Measurements from ENCODE around the gene AFMID. TPM values are rescaled to one million over a fixed set of nuclear protein-coding genes. Genes with fewer than 3 reads are reported as not detected.

The AFMID gene
- total RNA-seq, 6 experiments from 2014 or later, result 23.0 to 32.9 (median 26.2) TPM

DNA sequence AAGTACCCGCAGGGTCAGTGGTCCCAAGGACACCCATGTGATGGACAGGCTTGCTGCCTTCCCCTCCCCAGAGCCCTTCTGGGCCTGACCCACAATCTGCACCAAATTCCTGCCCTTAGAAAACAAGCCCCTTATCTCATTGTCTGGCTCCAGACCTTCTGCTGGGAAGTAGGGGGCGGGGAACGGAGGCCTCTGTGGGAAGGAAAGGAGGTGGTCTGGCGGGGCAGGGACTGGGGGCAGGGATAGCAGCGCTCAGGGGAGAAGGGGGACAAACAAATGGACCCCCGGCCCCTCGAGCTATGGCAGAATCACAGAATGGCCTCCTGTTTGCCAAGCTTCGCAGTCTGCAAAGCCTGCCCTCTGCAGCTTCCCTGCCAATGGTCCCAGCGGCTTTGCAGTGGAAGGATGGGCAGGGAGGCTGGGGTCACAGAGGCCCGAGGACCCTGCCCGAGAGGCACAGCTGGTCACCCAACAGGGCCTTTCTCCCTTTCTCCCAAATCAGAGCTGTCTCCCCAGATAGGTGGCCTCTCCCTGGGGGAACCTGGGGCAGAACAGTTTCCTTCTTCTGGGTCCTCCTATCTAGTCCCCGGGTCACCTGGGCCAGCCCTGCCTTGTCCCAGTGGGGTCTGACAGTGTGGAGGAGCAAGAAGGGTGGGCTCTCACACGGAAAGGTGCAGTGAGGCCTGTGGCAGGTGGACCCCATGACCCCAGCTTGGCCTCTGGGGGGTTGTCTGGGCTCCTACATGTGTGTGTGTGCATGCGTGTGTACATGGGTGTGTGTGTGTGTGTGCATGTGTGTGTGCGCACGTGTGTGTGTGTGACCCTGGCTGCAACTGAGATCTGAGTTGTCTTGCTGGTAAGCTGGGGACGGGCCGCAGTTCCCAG, 69.8 kb downstream of the AFMID start:
- Mint-ChIP-seq H3K36me3 (ENCODE audit: low read depth) (no peaks in the 10 kb centered on the region), H3K4me1 (ENCODE audit: low read depth) (peaks cover 6% of the 10 kb centered on the region), H3K27ac (no peak overlapping the region), H3K27me3 (ENCODE audit: insufficient read depth) (peaks cover 5% of the 10 kb centered on the region), H3K4me3 (no peak overlapping the region), H3K9me3 (no peaks in the 10 kb centered on the region)
- no peak for DNase-seq
- no peak for TF ChIP-seq CTCF (IDR thresholded peaks at IDR 0.05)

Other genes with a start within 250 kb of the AFMID start
- 1 to 10 TPM; 6.3 to 9.0 (median 7.5) TPM for gene TNRC6C, start 228.7 kb upstream of the AFMID start, total RNA-seq (2021; fragmentation: NEBNext Ultra II Directional; extraction: Animal tissue kit (Norgen Biotek cat#: 25700))
- under 1 TPM in 2 of 6 experiments, not detected in 4; 0.20 to 0.59 TPM for gene TMC6, start 58.6 kb upstream of the AFMID start, total RNA-seq (2021; fragmentation: NEBNext Ultra II Directional; extraction: Animal tissue kit (Norgen Biotek cat#: 25700))
- gene TMC8, start 56.6 kb upstream of the AFMID start, total RNA-seq (2021; fragmentation: NEBNext Ultra II Directional; extraction: Animal tissue kit (Norgen Biotek cat#: 25700)), result not detected
- gene C17orf99, start 41.0 kb upstream of the AFMID start, total RNA-seq (2021; fragmentation: NEBNext Ultra II Directional; extraction: Animal tissue kit (Norgen Biotek cat#: 25700)), result not detected
- gene SYNGR2, start 18.8 kb upstream of the AFMID start, total RNA-seq (2021; fragmentation: NEBNext Ultra II Directional; extraction: Animal tissue kit (Norgen Biotek cat#: 25700)), result 100 to 1,000 TPM in 1 of 6 experiments, 10 to 100 TPM in 5; 44.6 to 104 (median 54.7) TPM
- gene TK1, start 310 bp upstream of the AFMID start, total RNA-seq (2021; fragmentation: NEBNext Ultra II Directional; extraction: Animal tissue kit (Norgen Biotek cat#: 25700)), result 100 to 1,000 TPM in 4 of 6 experiments, 10 to 100 TPM in 2; 75.8 to 145 (median 136) TPM
- gene BIRC5, start 26.9 kb downstream of the AFMID start, total RNA-seq (2021; fragmentation: NEBNext Ultra II Directional; extraction: Animal tissue kit (Norgen Biotek cat#: 25700)), result 10 to 100 TPM; 41.8 to 89.7 (median 83.3) TPM
- gene TMEM235, start 44.3 kb downstream of the AFMID start, total RNA-seq (2021; fragmentation: NEBNext Ultra II Directional; extraction: Animal tissue kit (Norgen Biotek cat#: 25700)), result not detected
- 10 to 100 TPM; 27.4 to 37.2 (median 33.2) TPM for gene SOCS3, start 172.7 kb downstream of the AFMID start, total RNA-seq (2021; fragmentation: NEBNext Ultra II Directional; extraction: Animal tissue kit (Norgen Biotek cat#: 25700))
- gene PGS1, start 191.3 kb downstream of the AFMID start, total RNA-seq (2021; fragmentation: NEBNext Ultra II Directional; extraction: Animal tissue kit (Norgen Biotek cat#: 25700)), result 10 to 100 TPM; 20.2 to 26.1 (median 24.5) TPM